ENCODE measurements around the gene RAB8A.

The RAB8A gene

DNA sequence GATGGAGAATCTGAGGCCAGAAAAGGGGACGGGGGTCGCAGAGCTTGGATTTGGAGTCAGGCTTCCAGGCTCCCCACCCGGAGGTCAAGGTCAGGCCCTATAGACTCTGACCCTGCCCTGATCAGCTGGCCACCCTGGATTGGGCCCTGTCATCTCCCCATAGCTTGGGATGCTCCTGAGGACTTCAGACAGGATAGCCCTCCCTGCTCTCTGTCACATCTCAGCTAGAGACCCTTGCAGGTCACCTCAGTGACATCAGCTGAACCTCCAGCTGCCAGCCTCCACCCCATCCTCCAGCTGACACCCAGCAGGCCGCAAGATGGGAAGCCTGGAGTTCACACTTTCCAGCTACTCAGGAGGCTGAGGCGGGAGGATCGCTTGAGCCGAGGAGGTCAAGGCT is 38.2 kb upstream of the RAB8A start:
- ChIA-PET CTCF (interaction anchor here (0.6 to 0.7 kb wide), 2 partner anchors 11 to 32 kb away, joined by 3 to 5 read pairs; no protein-coding TSS in a partner anchor), POLR2A (interaction anchor here (0.9 to 1.1 kb wide), 2 partner anchors 9 to 37 kb away, joined by 3 read pairs; no protein-coding TSS in a partner anchor)
- no peak for DNase-seq (ENCODE audit: extremely low spot score)
- TF ChIP-seq ARNT (IDR thresholded peaks at IDR 0.05), result no peak
- no peak for TF ChIP-seq HDGF (IDR thresholded peaks at IDR 0.05; ENCODE audit: borderline replicate concordance)
- TF ChIP-seq ZNF384 (IDR thresholded peaks at IDR 0.05), result no peak
- TF ChIP-seq TARDBP (IDR thresholded peaks at IDR 0.05), result no peak

DNA sequence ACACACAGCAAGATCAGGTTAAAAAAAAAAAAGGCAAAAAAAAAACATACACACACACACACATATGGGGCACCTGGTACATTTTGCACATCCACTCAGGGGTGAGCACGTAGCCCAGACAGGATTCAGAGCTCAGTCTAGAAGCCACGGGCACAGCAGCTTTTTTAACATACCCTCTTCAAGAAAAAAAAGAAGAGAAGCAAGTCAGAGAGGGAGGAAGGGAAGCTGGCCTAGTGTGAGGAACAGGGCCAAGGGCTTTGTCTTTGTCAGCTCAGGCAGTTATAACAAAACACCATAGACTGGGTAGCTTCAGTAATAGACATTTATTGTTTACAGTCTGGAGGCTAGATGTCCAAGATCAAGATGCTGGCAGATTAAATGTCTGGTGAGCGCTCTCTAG is 37.7 kb upstream of the RAB8A start:
- no peak for DNase-seq (ENCODE audit: extremely low spot score)
- CTCF ChIA-PET, result interaction anchor here (0.6 to 0.7 kb wide), 3 partner anchors 12 to 47 kb away, joined by 3 to 5 read pairs (median 3); no protein-coding TSS in a partner anchor
- POLR2A ChIA-PET, result interaction anchor here (0.9 to 1.1 kb wide), 2 partner anchors 10 to 36 kb away, joined by 3 read pairs; no protein-coding TSS in a partner anchor
- TF ChIP-seq ZNF384 (IDR thresholded peaks at IDR 0.05) (peak; percentile 38; the same call in 1 of the 2 replicates), TARDBP (IDR thresholded peaks at IDR 0.05) (no peak), NFRKB (IDR thresholded peaks at IDR 0.05) (no peak)

DNA sequence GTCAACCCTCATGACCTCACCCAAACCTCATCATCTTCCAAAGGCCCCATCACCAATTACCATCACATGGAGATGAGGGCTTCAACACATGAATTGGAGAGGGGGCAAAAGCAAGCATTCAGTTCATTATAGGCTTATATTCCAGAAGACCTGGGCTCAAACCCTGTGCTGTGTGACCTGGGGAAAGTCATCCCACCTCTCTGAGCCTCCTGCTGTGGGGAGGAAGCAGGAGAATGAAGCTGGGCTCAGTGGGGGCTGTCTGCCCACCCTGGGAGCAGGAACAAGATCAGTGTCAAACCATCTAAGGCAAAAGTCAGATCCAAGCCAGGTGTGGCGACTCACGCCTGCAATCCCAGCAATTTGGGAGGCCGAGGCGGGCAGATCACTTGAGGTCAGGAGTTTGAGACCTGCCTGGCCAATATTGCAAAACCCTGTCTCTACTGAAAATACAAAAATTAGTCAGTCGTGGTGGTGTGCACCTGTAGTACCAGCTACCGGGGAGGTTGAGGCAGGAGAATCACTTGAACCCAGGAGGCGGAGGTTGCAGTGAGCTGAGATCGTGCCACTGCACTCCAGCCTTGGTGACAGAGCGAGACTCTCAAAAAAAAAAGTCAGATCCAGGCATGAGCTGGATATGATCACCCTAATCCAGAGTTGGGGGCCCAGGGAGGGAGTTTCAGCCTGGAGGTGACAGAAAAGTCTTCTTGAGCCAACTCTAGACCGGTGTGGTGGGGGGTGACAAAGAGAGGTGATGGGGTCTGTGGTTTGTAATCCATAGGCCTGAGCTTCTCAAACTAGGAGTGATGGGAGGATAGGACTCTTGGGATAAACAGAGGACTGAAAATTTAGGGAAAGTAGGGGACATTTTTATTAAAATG is 37.0 kb upstream of the RAB8A start:
- ChIA-PET POLR2A (interaction anchor here (0.8 to 1.2 kb wide), 4 partner anchors 9 to 36 kb away, joined by 3 read pairs; no protein-coding TSS in a partner anchor), CTCF (interaction anchor here (0.6 to 0.8 kb wide), 3 partner anchors 12 to 48 kb away, joined by 3 to 5 read pairs (median 3); no protein-coding TSS in a partner anchor)
- TF ChIP-seq L3MBTL2 (conservative IDR thresholded peaks at IDR 0.05), result no peak
- TF ChIP-seq, protein P1, sequence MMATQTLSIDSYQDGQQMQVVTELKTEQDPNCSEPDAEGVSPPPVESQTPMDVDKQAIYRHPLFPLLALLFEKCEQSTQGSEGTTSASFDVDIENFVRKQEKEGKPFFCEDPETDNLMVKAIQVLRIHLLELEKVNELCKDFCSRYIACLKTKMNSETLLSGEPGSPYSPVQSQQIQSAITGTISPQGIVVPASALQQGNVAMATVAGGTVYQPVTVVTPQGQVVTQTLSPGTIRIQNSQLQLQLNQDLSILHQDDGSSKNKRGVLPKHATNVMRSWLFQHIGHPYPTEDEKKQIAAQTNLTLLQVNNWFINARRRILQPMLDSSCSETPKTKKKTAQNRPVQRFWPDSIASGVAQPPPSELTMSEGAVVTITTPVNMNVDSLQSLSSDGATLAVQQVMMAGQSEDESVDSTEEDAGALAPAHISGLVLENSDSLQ (IDR thresholded peaks at IDR 0.05), result no peak
- no peak for TF ChIP-seq FOXM1 (IDR thresholded peaks at IDR 0.05; ENCODE audit: borderline replicate concordance)
- TF ChIP-seq FOXK2 (IDR thresholded peaks at IDR 0.05), result no peak
- no peak for TF ChIP-seq ELF4 (IDR thresholded peaks at IDR 0.05)
- TF ChIP-seq LEF1 (IDR thresholded peaks at IDR 0.05; ENCODE audit: borderline replicate concordance), result no peak
- TF ChIP-seq BHLHE40 (IDR thresholded peaks at IDR 0.05; ENCODE audit: borderline replicate concordance), result no peak
- no peak for TF ChIP-seq NFRKB (IDR thresholded peaks at IDR 0.05)
- TF ChIP-seq TARDBP (IDR thresholded peaks at IDR 0.05), result no peak
- no peak for DNase-seq (ENCODE audit: extremely low spot score)

DNA sequence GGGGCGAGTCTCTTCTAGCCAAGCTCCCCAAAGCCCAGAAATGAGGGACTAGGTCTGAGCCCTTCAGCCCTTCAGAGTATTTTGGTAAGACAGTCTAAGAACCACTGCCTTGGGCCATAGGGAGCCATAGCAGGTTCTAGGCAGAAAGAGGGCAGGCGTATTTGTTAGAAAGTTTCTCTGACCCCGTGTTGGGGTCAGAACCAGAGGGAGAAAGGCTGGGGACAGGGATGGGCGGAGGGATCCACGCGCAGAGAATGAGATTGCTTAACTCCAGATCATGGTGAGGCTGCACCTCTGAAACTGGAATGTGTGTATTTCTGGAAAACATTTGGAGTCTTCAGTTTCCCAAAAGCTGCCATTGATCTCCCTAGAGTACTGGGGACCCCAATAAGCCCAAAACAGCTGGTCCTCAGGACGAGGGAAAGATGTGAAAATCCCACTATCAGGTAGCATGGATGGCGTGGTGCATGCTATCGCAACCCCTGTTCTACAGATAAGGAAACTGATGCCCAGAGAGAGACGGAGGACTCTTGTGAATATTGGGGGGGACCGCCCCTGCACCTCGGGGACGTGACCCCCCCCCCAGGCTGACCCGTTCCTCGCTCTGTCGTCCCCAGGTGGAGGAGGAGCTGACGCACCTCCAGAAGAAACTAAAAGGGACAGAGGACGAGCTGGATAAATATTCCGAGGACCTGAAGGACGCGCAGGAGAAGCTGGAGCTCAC is 36.1 kb upstream of the RAB8A start:
- ChIA-PET CTCF (interaction anchor here (0.8 to 1.9 kb wide), 2 partner anchors 12 to 13 kb away, joined by 3 to 4 read pairs; no protein-coding TSS in a partner anchor), POLR2A (interaction anchor here (0.6 to 2.2 kb wide), 8 partner anchors 8 to 122 kb away, joined by 3 to 11 read pairs (median 3); partner anchors contain the start of genes AP1M1 and FAM32A)
- DNase-seq (ENCODE audit: extremely low spot score), result no peak
- TF ChIP-seq NFRKB (IDR thresholded peaks at IDR 0.05), result no peak
- no peak for TF ChIP-seq HDGF (IDR thresholded peaks at IDR 0.05; ENCODE audit: borderline replicate concordance)
- TF ChIP-seq TARDBP (IDR thresholded peaks at IDR 0.05), result no peak
- no peak for TF ChIP-seq FOXA1 (IDR thresholded peaks at IDR 0.05)
- no peak for TF ChIP-seq FOXM1 (IDR thresholded peaks at IDR 0.05; ENCODE audit: borderline replicate concordance)
- TF ChIP-seq CTBP1 (IDR thresholded peaks at IDR 0.05; ENCODE audit: borderline replicate concordance), result no peak
- TF ChIP-seq SUZ12 (IDR thresholded peaks at IDR 0.05), result no peak
- TF ChIP-seq BHLHE40 (IDR thresholded peaks at IDR 0.05; ENCODE audit: borderline replicate concordance), result no peak
- no peak for TF ChIP-seq L3MBTL2 (conservative IDR thresholded peaks at IDR 0.05)
- TF ChIP-seq, protein P1 (IDR thresholded peaks at IDR 0.05), result no peak
- TF ChIP-seq ELF4 (IDR thresholded peaks at IDR 0.05), result no peak
- no peak for TF ChIP-seq SP1 (IDR thresholded peaks at IDR 0.05)
- TF ChIP-seq ZNF384 (IDR thresholded peaks at IDR 0.05), result no peak
- TF ChIP-seq ARNT (IDR thresholded peaks at IDR 0.05), result no peak
- no peak for TF ChIP-seq LEF1 (IDR thresholded peaks at IDR 0.05; ENCODE audit: borderline replicate concordance)

DNA sequence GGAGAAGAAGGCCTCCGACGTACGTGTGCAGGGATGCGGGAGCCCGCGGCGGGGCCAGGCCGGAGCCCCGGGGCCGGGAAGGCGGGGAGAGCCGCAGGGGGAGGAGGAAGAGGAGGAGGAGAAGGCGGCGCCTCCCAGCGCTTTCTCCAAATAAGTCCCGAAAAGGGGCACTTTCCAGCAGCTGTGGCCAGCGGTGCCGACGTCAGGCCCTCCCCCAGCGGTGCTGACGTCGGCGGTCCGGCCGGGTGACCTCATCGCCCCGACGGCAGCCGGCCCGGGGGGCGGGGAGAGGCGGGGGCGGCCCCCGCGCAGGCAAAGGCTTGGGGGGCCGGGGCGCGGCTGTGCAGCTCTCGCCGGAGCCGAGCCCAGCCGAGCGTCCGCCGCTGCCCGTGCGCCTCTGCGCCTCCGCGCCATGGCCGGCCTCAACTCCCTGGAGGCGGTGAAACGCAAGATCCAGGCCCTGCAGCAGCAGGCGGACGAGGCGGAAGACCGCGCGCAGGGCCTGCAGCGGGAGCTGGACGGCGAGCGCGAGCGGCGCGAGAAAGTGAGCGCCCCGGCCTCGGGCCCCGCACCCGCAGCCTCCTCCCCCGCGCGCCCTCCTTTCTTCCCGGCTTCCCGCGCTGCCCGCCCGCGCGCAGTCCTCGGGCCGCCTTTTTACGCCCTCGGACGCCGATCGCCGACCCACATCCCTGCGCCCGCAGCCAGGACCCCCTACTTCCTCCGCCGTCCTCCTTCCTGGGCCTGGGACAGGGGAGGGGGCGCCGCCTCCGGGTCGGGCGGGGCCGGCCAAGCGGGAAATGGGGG is 35.3 kb upstream of the RAB8A start, which contains the start of gene TPM4:
Gene TPM4, plus strand, starts transcription at position 342 of the 804 bp plus-strand sequence. Its CDS starts 71 bp downstream, at position 413.
- POLR2A ChIA-PET, result interaction anchor here (0.6 to 2.2 kb wide), 7 partner anchors 8 to 121 kb away, joined by 3 to 11 read pairs (median 3); partner anchors contain the start of genes AP1M1 and FAM32A
- CTCF ChIA-PET, result interaction anchor here (1.9 kb wide), 1 partner anchor 14 kb away, joined by 4 read pairs; no protein-coding TSS in a partner anchor
- peak; percentile 76 for DNase-seq (ENCODE audit: extremely low spot score)
- peak; percentile 75; the same call in 1 of the 2 replicates for TF ChIP-seq FOXM1 (IDR thresholded peaks at IDR 0.05; ENCODE audit: borderline replicate concordance)
- TF ChIP-seq FOXA1 (IDR thresholded peaks at IDR 0.05), result no peak
- TF ChIP-seq ARNT (IDR thresholded peaks at IDR 0.05), result no peak
- TF ChIP-seq HDGF (IDR thresholded peaks at IDR 0.05; ENCODE audit: borderline replicate concordance), result no peak
- TF ChIP-seq BHLHE40 (IDR thresholded peaks at IDR 0.05; ENCODE audit: borderline replicate concordance), result no peak
- TF ChIP-seq, protein P1 (IDR thresholded peaks at IDR 0.05), result no peak

Measured in HEK293T (cell line).